DOHH2 (cell line): ENCODE results near the gene TRERF1.
A peak's percentile ranks its signal among the peaks of the same experiment; 100 is the strongest.

Experiments used
- H3F3A ChIP-seq: fragments of 200-600 bp; sonication (generic), shearing (Covaris generic); 2 replicates; pipeline ENCODE4 v1.6.0; 2016; ENCODE audit warnings: antibody characterized with exemption, mild to moderate bottlenecking; ENCODE audit not compliant: control insufficient read depth, insufficient read depth
- H3K27ac ChIP-seq: fragments of 200-600 bp; sonication (generic); 2 replicates; pipeline ENCODE4 v1.5.1; 2014; ENCODE audit warnings: low read depth, mild to moderate bottlenecking, low read length, moderate library complexity
- H3K27me3 ChIP-seq: fragments of 200-600 bp; sonication (generic); 2 replicates; pipeline ENCODE4 v1.6.1; 2014; ENCODE audit warnings: mild to moderate bottlenecking, low read length, mixed read lengths; ENCODE audit not compliant: control insufficient read depth
- H3K36me3 ChIP-seq: fragments of 200-600 bp; sonication (generic); 2 replicates; pipeline ENCODE4 v1.6.1; 2014; ENCODE audit warnings: mild to moderate bottlenecking, low read length, moderate library complexity, mixed read lengths; ENCODE audit not compliant: control insufficient read depth
- H3K4me1 ChIP-seq: fragments of 200-600 bp; sonication (generic); 2 replicates; pipeline ENCODE4 v1.6.1; 2014; ENCODE audit warnings: mild to moderate bottlenecking, low read length, mixed read lengths; ENCODE audit not compliant: control insufficient read depth
- H3K4me2 ChIP-seq: fragments of 200-600 bp; sonication (generic); 2 replicates; pipeline ENCODE4 v1.6.0; 2014; ENCODE audit warnings: mild to moderate bottlenecking, low read length, moderate library complexity
- H3K4me3 ChIP-seq: fragments of 200-600 bp; sonication (generic); 2 replicates; pipeline ENCODE4 v1.5.1; 2014; ENCODE audit warnings: mild to moderate bottlenecking, low read length, mixed read lengths
- H3K79me2 ChIP-seq: fragments of 200-600 bp; sonication (generic); 2 replicates; pipeline ENCODE4 v1.6.1; 2014; ENCODE audit warnings: mild to moderate bottlenecking, low read length, mixed read lengths; ENCODE audit not compliant: control insufficient read depth
- H3K9me2 ChIP-seq: fragments of 200-600 bp; sonication (generic); replicated peaks from 2 replicates; pipeline ENCODE4 v1.6.1; 2014; ENCODE audit warnings: mild to moderate bottlenecking, low read length, mixed read lengths; ENCODE audit not compliant: control insufficient read depth
- H3K9me3 ChIP-seq: fragments of 200-600 bp; sonication (generic); 2 replicates; pipeline ENCODE4 v1.6.1; 2014; ENCODE audit warnings: antibody characterized with exemption, low read length, mixed read lengths; ENCODE audit not compliant: control insufficient read depth, insufficient read depth
- H4K20me1 ChIP-seq: fragments of 200-600 bp; sonication (generic); 2 replicates; pipeline ENCODE4 v1.6.0; 2014; ENCODE audit warnings: low read depth, mild to moderate bottlenecking, antibody characterized with exemption, low read length, moderate library complexity; ENCODE audit not compliant: control insufficient read depth, insufficient read depth
- CTCF ChIP-seq: fragments of 200-600 bp; sonication (generic); IDR thresholded peaks from one replicate; pipeline ENCODE4 v1.5.1; 2014; ENCODE audit warnings: antibody characterized with exemption, mild to moderate bottlenecking, low read depth, low read length; ENCODE audit not compliant: poor library complexity, severe bottlenecking
- EZH2phosphoT487 ChIP-seq: fragments of 200-600 bp; sonication (generic); IDR thresholded peaks from 2 replicates; pipeline ENCODE4 v1.6.1; 2017; ENCODE audit warnings: borderline replicate concordance, mild to moderate bottlenecking, antibody characterized with exemption, low read length, moderate library complexity, mixed read lengths

The TRERF1 gene

GRCh38 chr6:42420741-42421140 is 31.0 kb downstream of the TRERF1 start:
- no peaks in the 10 kb centered on the region; the same call in 1 of the 2 replicates for H3K36me3 ChIP-seq
- H3K9me2 ChIP-seq = no peaks in the 10 kb centered on the region
- peaks cover 4% of the 10 kb centered on the region for H3K4me1 ChIP-seq
- peaks cover 12% of the 10 kb centered on the region for H4K20me1 ChIP-seq
- no peak for TF ChIP-seq EZH2phosphoT487
- no peak for TF ChIP-seq CTCF
- H3F3A ChIP-seq = no peaks in the 10 kb centered on the region
- H3K27me3 ChIP-seq = no peaks in the 10 kb centered on the region
- no peaks in the 10 kb centered on the region for H3K9me3 ChIP-seq
- H3K27ac ChIP-seq = no peak overlapping the region
- H3K4me3 ChIP-seq = no peak overlapping the region
- H3K4me2 ChIP-seq = no peak overlapping the region
- peaks cover 81% of the 10 kb centered on the region for H3K79me2 ChIP-seq

GRCh38 chr6:42419490-42420280 is 32.0 kb downstream of the TRERF1 start:
- Histone ChIP-seq H3K27me3 (no peaks in the 10 kb centered on the region), H3K4me3 (no peak overlapping the region), H3K9me2 (no peaks in the 10 kb centered on the region), H3F3A (no peaks in the 10 kb centered on the region), H3K4me1 (peaks cover 4% of the 10 kb centered on the region), H3K9me3 (no peaks in the 10 kb centered on the region), H3K79me2 (peaks cover 83% of the 10 kb centered on the region), H4K20me1 (peaks cover 12% of the 10 kb centered on the region; the same call in 1 of the 2 replicates), H3K27ac (no peak overlapping the region), H3K4me2 (no peak overlapping the region), H3K36me3 (no peaks in the 10 kb centered on the region; the same call in 1 of the 2 replicates)
- TF ChIP-seq EZH2phosphoT487 = no peak
- TF ChIP-seq CTCF = peak; percentile 30

- no peaks in the 10 kb centered on the region for H3K9me2 ChIP-seq
- H3K36me3 ChIP-seq = no peaks in the 10 kb centered on the region
- no peak for TF ChIP-seq CTCF
- no peak for TF ChIP-seq EZH2phosphoT487
- H3K9me3 ChIP-seq = no peaks in the 10 kb centered on the region
- no peak overlapping the region for H3K27ac ChIP-seq
- no peak overlapping the region for H3K4me3 ChIP-seq
- no peaks in the 10 kb centered on the region for H3K27me3 ChIP-seq
- H3K79me2 ChIP-seq = peaks cover 83% of the 10 kb centered on the region
- H4K20me1 ChIP-seq = peaks cover 12% of the 10 kb centered on the region; the same call in 1 of the 2 replicates
- no peak overlapping the region for H3K4me2 ChIP-seq
- H3K4me1 ChIP-seq = peaks cover 4% of the 10 kb centered on the region
- H3F3A ChIP-seq = no peaks in the 10 kb centered on the region
These were observed 33.0 kb downstream of the TRERF1 start for GRCh38 chr6:42418724-42419123.
